Activated CD8-positive, alpha-beta T cell treated with anti-CD3 and anti-CD28 coated beads for 36 hours (primary cell): ENCODE data around the gene UNC13C. TPM values are rescaled to one million over a fixed set of nuclear protein-coding genes. Genes with fewer than 3 reads are reported as not detected.
"Not testable (repeated sequence)": the region's sequence is repeated elsewhere in the genome, so short reads cannot be mapped to it uniquely, and the experiment has no call there.

Experiments used
- ATAC-seq: fragments of 200-7000 bp; cut with Tn5 transposase; one replicate; pipeline ENCODE4 v1.10.0; 2021; ENCODE audit warnings: mild to moderate bottlenecking, moderate library complexity
- CTCF ChIA-PET: fragments of 350-600 bp; sonication (Branson Sonifier 250); formaldehyde crosslinking; loops from one replicate; lab custom pipeline; 2021; ENCODE audit warnings: antibody characterized with exemption; lab: Charles Lee
- POLR2A ChIA-PET: fragments of 350-600 bp; sonication (Branson Sonifier 250); formaldehyde crosslinking; loops from one replicate; lab custom pipeline; 2021; ENCODE audit warnings: antibody characterized with exemption; lab: Charles Lee
- DNase-seq: peaks from one replicate; pipeline ENCODE4 v3.0.0-alpha.2; 2020
- H3K27ac Mint-ChIP-seq: one replicate; pipeline ENCODE4 v1.8.0; 2021; ENCODE audit warnings: mild to moderate bottlenecking, mixed read lengths
- H3K27me3 Mint-ChIP-seq: one replicate; pipeline ENCODE4 v1.8.0; 2021; ENCODE audit warnings: mixed read lengths
- H3K36me3 Mint-ChIP-seq: one replicate; pipeline ENCODE4 v1.8.0; 2021; ENCODE audit warnings: low read depth, mixed read lengths
- H3K4me1 Mint-ChIP-seq: one replicate; pipeline ENCODE4 v1.8.0; 2021; ENCODE audit warnings: low read depth, mixed read lengths
- H3K4me3 Mint-ChIP-seq: one replicate; pipeline ENCODE4 v1.8.0; 2021; ENCODE audit warnings: mild to moderate bottlenecking, moderate library complexity, mixed read lengths
- H3K9me3 Mint-ChIP-seq: one replicate; pipeline ENCODE4 v1.8.0; 2021; ENCODE audit warnings: mixed read lengths
- intact Hi-C: fragments of 100-400 bp; cut with micrococcal nuclease; formaldehyde crosslinking; loops from one replicate; pipeline ENCODE4 v1.10.0; 2022
- total RNA-seq, 2 experiments: library from RNA; stranded (reverse); gene quantifications; one replicate each; pipeline ENCODE4 v1.2.3, GENCODE V29; 2021
- TF ChIP-seq, protein P1 (sequence below): fragments of 200-600 bp; IDR thresholded peaks from one replicate; pipeline ENCODE4 v1.8.0; 2022; ENCODE audit warnings: antibody characterized with exemption, mild to moderate bottlenecking

The UNC13C gene
- total RNA-seq, 2 experiments from 2014 or later, result not detected

DNA sequence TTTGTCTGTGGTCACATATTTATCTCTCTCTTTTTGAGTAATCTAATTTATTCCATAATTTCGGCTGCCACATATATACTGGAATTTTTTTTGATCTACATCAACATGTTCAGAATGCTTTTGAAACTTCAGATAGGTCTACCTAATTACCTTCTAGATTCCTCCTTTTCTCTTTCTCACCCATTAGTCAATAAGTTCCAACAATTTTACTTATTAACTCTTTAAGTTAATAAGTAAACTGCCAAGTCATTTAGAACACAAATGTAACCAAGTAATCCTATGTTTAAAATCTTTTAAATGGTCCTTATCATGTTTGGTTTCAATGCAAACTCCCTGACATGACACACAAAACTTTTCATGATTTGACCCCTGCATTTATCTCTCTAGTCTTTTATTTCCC is 410.5 kb downstream of the UNC13C start:
- Mint-ChIP-seq H3K4me3 (no peak overlapping the region), H3K27ac (no peak overlapping the region), H3K9me3 (no peaks in the 10 kb centered on the region), H3K27me3 (no peaks in the 10 kb centered on the region), H3K36me3 (no peaks in the 10 kb centered on the region), H3K4me1 (no peaks in the 10 kb centered on the region)
- no peak for ATAC-seq
- ChIA-PET POLR2A (no interaction called here), CTCF (no interaction called here)
- TF ChIP-seq, protein P1, sequence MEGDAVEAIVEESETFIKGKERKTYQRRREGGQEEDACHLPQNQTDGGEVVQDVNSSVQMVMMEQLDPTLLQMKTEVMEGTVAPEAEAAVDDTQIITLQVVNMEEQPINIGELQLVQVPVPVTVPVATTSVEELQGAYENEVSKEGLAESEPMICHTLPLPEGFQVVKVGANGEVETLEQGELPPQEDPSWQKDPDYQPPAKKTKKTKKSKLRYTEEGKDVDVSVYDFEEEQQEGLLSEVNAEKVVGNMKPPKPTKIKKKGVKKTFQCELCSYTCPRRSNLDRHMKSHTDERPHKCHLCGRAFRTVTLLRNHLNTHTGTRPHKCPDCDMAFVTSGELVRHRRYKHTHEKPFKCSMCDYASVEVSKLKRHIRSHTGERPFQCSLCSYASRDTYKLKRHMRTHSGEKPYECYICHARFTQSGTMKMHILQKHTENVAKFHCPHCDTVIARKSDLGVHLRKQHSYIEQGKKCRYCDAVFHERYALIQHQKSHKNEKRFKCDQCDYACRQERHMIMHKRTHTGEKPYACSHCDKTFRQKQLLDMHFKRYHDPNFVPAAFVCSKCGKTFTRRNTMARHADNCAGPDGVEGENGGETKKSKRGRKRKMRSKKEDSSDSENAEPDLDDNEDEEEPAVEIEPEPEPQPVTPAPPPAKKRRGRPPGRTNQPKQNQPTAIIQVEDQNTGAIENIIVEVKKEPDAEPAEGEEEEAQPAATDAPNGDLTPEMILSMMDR, result no peak
- intact Hi-C loops, result no loop called here
- no peak for DNase-seq

DNA sequence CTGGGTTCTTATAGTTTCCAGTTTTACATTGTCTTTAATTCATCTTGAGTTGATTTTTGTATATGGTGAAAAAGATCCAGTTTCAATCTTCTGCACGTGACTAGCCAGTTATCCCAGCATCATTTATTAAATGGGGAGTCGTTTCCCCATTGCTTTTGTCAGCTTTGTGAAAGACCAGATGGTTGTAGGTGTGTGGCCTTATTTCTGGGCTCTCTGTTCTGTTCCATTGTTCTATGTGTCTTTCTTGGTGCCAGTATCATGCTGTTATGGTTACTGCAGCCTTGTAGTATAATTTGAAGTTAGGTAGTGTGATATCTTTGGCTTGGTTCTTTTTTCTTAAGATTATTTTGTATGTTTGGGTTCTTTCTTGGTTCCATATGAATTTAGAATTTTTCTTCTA is 432.2 kb downstream of the UNC13C start:
- DNase-seq, result no peak
- ChIA-PET POLR2A (no interaction called here), CTCF (no interaction called here)
- intact Hi-C loops, result no loop called here
- Mint-ChIP-seq H3K4me1 (no peaks in the 10 kb centered on the region), H3K9me3 (no peaks in the 10 kb centered on the region), H3K27me3 (no peaks in the 10 kb centered on the region), H3K36me3 (no peaks in the 10 kb centered on the region), H3K27ac (no peak overlapping the region), H3K4me3 (no peak overlapping the region)
- ATAC-seq, result no peak
- TF ChIP-seq, protein P1, result no peak

DNA sequence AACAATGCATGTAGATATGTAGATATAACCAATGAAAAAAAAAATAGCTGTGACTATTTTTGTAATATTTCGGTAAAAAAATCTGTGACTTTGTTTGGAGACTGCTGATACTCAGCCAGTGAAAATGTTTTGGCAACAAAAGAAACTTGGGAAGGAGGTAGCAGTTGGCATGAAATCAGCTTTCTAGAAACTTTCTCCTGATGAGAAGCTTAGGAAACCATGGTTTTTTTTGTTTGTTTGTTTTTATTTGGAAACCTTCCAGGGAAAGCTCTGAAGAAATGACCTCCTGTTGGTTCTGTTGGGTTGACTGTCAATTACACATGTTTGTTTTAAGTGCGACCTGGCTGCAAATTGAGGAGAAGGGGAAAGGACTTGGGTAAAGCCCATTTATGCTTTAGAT is 445.9 kb downstream of the UNC13C start:
- ATAC-seq, result no peak
- intact Hi-C loops, result no loop called here
- TF ChIP-seq, protein P1, result no peak
- H3K27ac Mint-ChIP-seq, result no peak overlapping the region
- peaks cover 2% of the 10 kb centered on the region for H3K27me3 Mint-ChIP-seq
- CTCF ChIA-PET, result no interaction called here
- H3K4me1 Mint-ChIP-seq, result no peaks in the 10 kb centered on the region
- POLR2A ChIA-PET, result no interaction called here
- no peak overlapping the region for H3K4me3 Mint-ChIP-seq
- H3K36me3 Mint-ChIP-seq, result no peaks in the 10 kb centered on the region
- DNase-seq, result no peak
- H3K9me3 Mint-ChIP-seq, result peaks cover 2% of the 10 kb centered on the region

DNA sequence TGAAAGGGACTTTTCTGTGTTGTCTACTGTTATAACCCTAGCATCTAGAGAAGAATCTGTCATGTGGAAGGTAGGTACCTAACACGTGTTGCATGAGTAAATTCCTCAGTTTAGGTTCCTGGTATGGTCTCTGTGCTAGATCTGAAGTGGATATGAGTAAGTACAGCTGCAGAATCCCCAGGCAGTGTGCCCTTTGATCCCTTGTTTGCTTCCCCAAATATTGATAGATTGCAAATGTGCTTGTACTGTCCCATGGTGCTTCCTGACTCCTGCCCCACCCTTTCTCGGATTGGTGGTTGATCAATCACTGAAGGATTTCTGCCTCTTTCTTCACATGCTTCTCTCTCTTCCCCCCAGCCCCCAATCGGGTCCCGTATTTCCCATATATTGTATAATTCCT is 450.4 kb downstream of the UNC13C start:
- H3K27me3 Mint-ChIP-seq, result no peaks in the 10 kb centered on the region
- DNase-seq (no peak), ATAC-seq (no peak)
- CTCF ChIA-PET, result no interaction called here
- no peaks in the 10 kb centered on the region for H3K36me3 Mint-ChIP-seq
- intact Hi-C loops, result no loop called here
- no peak overlapping the region for H3K4me3 Mint-ChIP-seq
- no peaks in the 10 kb centered on the region for H3K4me1 Mint-ChIP-seq
- TF ChIP-seq, protein P1, result no peak
- POLR2A ChIA-PET, result no interaction called here
- H3K9me3 Mint-ChIP-seq, result no peaks in the 10 kb centered on the region
- no peak overlapping the region for H3K27ac Mint-ChIP-seq

DNA sequence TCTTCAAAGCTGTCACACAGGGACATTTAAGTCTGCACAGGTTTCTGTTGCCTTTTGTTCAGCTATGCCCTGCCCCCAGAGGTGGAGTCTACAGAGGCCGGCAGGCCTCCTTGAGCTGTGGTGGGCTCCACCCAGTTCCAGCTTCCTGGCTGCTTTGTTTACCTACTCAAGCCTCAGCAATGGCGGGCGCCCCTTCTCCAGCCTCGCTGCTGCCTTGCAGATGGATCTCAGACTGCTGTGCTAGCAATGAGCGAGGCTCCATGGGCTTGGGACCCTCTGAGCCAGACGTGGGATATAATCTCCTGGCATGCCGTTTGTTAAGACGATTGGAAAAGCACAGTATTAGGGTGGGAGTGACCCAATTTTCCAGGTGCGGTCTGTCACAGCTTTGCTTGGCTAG is 472.0 kb downstream of the UNC13C start:
- H3K9me3 Mint-ChIP-seq, result peaks cover 30% of the 10 kb centered on the region

DNA sequence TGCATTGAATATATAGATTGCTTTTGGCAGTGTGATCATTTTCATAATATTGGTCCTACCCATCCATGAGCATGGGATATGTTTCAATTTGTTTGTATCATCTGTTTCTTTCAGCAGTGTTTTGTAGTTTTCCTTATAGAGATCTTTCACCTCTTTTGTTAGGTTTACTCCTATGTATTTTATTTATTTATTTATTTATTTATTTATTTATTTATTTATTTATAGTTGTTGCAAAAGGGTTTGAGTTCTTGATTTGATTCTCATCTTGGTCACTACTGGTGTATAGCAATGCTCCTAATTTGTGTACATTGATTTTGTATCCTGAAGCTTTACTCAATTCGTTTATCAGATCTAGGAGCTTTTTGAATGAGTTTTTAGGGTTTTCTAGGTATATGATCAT is 478.2 kb downstream of the UNC13C start:
- H3K27me3 Mint-ChIP-seq, result no peaks in the 10 kb centered on the region
- no peak overlapping the region for H3K4me3 Mint-ChIP-seq
- TF ChIP-seq, protein P1, result no peak
- POLR2A ChIA-PET, result no interaction called here
- CTCF ChIA-PET, result no interaction called here
- no peak overlapping the region for H3K27ac Mint-ChIP-seq
- peaks cover 26% of the 10 kb centered on the region for H3K9me3 Mint-ChIP-seq
- no peaks in the 10 kb centered on the region for H3K36me3 Mint-ChIP-seq
- no peak for ATAC-seq
- intact Hi-C loops, result no loop called here
- H3K4me1 Mint-ChIP-seq, result no peaks in the 10 kb centered on the region
- no peak for DNase-seq

More for the DNA sequence above, 472.0 kb downstream of the UNC13C start:
- H3K4me3 Mint-ChIP-seq, H3K27me3 Mint-ChIP-seq, H3K27ac Mint-ChIP-seq, intact Hi-C loops, ATAC-seq, DNase-seq, POLR2A ChIA-PET, CTCF ChIA-PET, H3K36me3 Mint-ChIP-seq, H3K4me1 Mint-ChIP-seq: not testable (repeated sequence)
